VCaP (cell line): ENCODE data around the gene CENPI.

Experiments used
- H3K27ac ChIP-seq: fragments of 450-650 bp; 2 replicates; pipeline ENCODE4 v1.5.1; 2017
- TF ChIP-seq, protein P1 (sequence below): fragments of 450-650 bp; conservative IDR thresholded peaks from 2 replicates; pipeline ENCODE4 v1.5.1; 2017; ENCODE audit warnings: mild to moderate bottlenecking, moderate library complexity

CENPI gene

DNA sequence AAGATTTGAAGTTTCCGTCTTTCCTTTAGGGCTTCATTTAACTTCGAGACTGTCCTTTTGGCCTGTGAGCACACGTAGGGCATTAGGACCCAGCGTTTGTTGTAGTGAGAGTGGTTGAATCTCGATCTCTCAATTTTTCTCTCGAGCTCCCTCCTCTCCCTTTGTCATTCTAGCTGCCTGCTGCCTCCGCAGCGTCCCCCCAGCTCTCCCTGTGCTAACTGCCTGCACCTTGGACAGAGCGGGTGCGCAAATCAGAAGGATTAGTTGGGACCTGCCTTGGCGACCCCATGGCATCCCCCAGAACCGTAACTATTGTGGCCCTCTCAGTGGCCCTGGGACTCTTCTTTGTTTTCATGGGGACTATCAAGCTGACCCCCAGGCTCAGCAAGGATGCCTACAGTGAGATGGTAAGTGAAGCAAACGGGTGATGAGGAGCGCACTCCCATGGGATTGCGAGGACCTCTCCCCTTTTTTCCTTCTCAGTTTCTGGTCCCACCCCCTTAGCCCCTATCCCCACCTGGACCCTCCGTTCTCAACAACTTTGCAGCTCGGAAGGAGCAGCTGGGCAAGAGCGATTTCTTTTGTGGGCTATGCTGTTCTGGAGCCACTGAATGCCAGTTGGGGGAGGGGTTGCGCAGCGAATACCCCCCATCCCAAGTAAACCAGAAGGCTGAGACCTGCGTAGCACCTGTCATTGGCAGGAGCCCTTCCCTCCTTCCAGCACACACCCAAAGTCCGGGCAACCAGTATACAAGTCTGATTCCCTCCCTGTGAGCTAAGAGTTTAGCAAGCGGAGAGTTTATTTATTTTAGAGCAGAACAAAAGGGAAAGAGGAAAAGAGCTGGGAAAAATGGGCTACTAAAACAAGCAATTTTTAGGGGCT is 19.0 kb upstream of the CENPI start, which contains the start of gene TMEM35A:
TSS of gene TMEM35A (plus strand) at position 164 of the 883 bp plus-strand sequence. CDS start at position 288, 124 bp downstream.
- H3K27ac ChIP-seq: no peak within 1 kb of the TSS
- TF ChIP-seq, protein P1, sequence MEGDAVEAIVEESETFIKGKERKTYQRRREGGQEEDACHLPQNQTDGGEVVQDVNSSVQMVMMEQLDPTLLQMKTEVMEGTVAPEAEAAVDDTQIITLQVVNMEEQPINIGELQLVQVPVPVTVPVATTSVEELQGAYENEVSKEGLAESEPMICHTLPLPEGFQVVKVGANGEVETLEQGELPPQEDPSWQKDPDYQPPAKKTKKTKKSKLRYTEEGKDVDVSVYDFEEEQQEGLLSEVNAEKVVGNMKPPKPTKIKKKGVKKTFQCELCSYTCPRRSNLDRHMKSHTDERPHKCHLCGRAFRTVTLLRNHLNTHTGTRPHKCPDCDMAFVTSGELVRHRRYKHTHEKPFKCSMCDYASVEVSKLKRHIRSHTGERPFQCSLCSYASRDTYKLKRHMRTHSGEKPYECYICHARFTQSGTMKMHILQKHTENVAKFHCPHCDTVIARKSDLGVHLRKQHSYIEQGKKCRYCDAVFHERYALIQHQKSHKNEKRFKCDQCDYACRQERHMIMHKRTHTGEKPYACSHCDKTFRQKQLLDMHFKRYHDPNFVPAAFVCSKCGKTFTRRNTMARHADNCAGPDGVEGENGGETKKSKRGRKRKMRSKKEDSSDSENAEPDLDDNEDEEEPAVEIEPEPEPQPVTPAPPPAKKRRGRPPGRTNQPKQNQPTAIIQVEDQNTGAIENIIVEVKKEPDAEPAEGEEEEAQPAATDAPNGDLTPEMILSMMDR: no peak

DNA sequence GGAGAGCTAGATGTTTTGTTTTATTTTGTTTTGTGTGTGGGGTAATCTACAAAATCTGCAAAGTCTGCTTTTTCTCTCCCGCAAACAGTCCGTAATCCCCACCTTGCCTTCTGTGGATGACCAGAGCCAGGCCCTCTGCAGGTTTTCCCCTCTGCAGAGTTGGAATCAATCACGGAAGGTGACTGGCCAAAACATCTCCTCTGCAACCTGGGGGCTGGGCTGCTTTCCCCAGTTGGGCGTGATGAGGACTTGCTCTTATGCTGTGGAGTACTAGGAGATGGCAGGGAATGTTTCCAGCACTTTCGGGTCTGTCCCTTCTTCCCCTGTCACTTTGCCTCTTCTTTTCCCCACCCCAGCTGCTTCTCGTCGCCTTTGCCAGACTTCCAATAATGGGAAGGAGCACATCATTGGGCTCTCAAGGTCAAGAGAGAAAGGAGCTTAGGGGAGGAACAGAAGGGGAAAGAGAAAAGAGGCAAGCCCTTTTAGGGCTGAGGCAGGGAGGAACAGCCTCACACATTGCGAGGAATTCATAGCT is 18.2 kb upstream of the CENPI start:
- no peak overlapping the region for H3K27ac ChIP-seq
- TF ChIP-seq, protein P1: no peak

DNA sequence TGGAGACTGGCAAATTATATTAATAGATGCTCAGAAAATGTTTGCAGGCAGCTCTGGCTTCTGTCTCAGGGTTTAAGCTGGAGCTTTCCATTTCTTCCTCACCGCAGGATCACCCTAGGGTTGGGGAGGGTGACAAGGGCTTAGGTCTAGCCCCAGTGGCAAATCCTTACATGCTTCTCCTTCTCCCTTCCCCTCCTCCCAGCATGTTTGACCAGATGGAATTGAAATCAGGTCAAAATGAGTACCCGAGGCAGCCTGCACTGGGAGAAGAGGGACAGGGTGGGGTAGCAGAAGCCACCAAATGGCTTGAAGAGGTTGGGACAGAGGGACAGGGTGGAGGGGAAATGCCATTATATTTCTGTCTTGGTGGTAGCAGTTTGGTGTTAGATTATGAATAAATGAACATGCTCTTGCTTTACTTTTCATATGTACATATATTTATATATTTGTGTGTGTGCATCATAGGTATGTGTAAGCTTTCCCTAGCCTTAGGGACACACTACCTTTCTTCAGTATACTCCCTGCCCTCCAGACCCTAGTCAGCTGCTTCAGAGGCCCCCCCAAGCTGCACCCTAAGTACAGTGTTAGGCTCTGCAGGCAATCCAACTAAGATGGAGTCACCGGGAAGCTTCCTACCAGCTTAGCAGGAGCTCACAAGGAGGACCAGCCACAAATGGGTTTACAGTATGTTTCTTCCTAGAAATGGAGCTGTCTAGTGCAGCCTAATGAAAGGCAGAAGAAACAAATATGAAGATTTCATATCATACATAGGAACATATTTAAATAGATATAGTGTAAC is 17.5 kb upstream of the CENPI start:
- H3K27ac ChIP-seq: no peak overlapping the region
- TF ChIP-seq, protein P1: no peak

DNA sequence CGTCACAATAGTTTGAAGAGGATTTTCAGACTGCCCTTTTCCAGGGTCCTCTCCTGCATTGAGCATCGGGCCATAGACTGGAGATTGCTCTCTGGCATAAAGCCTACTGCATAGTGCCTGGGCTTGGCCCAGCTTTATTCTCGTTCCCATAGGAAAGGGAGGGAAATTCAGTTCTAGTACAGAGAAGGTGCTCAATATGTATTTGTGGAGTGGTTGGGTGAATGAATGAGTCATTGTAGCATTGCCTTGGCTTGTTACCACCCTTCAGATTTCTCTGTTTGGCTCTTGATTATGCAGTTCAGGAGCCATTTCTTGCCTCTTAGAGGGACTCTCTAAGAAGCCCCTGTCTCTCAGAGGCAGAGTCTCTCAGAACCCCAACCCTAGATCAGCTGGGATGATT is 16.8 kb upstream of the CENPI start:
- TF ChIP-seq, protein P1: no peak
- H3K27ac ChIP-seq: no peak overlapping the region

DNA sequence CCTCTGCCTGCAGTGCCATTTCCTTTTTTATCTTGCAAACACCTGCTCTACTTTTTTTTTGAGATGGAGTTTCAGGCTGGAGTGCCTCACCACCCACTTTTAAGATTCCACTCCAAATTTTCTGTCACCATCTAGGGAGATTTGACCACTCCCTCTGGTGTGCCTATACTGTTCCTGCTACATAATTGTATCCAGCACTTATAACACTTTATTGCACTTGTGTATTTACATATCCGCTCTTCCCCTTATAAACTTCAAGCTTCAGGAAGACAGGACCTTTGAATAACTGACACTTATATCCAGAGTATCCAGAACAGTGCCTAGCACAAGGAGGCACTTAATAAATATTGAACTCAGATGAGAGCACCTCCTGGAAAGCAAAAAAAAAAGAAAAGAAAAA is 6.2 kb upstream of the CENPI start:
- TF ChIP-seq, protein P1: no peak
- no peak overlapping the region for H3K27ac ChIP-seq

DNA sequence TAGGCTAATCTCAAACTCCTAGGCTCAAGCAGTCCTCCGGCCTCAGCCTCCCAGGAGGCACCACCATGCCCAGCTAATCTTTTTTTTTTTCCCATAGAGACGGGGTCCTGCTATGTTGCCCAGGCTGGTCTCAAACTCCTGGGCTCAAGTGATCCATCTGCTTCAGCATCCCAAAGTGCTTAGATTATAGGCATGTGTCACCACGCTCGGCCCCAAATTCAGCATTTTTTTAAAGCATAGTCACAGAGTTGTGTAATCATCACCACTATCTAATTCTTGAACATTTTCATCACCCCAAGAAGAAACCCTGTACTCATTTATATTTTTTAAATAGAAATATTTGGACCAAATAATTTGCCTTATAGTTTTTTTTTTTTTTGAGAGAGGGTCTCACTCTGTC is 10.3 kb downstream of the CENPI start:
- TF ChIP-seq, protein P1: no peak
- H3K27ac ChIP-seq: no peak overlapping the region

DNA sequence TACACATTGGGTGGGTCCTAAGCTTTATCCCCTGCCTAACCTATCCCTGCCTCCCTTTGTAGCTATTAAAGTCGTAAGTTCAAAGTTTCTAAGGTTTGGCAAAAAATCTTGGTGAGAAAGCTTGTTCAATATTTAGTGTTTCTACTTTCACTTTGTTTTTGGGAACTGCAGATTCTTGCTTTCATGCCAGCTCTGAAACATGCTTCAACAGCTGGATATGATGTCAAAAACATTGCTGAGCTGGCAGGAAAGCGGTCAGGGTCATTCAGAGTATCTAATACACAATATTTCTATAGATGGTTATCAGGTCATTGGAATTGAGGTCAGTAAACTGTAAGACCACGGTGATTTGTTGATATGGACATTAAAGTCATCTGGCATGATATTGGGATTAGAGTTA is 19.7 kb downstream of the CENPI start:
- no peak overlapping the region for H3K27ac ChIP-seq
- TF ChIP-seq, protein P1: no peak
